SK-N-SH (cell line): ENCODE measurements around the gene CNST. TPM values are rescaled to one million over a fixed set of nuclear protein-coding genes. Genes with fewer than 3 reads are reported as not detected.

ENCODE experiments used
- CTCF ChIA-PET: fragments of 300-600, 350-600 bp; formaldehyde crosslinking; extraction: SDS; loops from one replicate; lab custom pipeline; 2021; lab: Yijun Ruan, JAX
- POLR2A ChIA-PET: fragments of 350-600 bp; sonication (Branson Sonifier 250); formaldehyde crosslinking; extraction: SDS; loops from one replicate; lab custom pipeline; 2020; ENCODE audit warnings: antibody characterized with exemption, inconsistent platforms; lab: Yijun Ruan, JAX
- DNase-seq: peaks from one replicate; pipeline ENCODE4 v3.0.0; 2012
- H2AFZ ChIP-seq: fragments of 200-600 bp; sonication (generic); 2 replicates; pipeline ENCODE4 v1.8.1; 2016; ENCODE audit warnings: antibody characterized with exemption, mild to moderate bottlenecking, low read depth
- H3F3A ChIP-seq: fragments of 200-600 bp; sonication (generic); replicated peaks from 2 replicates; pipeline ENCODE3; 2016; ENCODE audit warnings: antibody characterized with exemption, mild to moderate bottlenecking; ENCODE audit not compliant: insufficient read depth
- H3K27ac ChIP-seq, 2 experiments: fragments of 200-500 bp in 1 of 2; fragments of 200-600 bp in 1 of 2; sonication (Bioruptor generic) in 1 of 2; sonication (generic), shearing (Covaris generic) in 1 of 2; 2 replicates each; pipeline versions ENCODE4 v1.5.1 to v1.6.1; 2014 to 2016; ENCODE audit warnings: low read depth in 2 of 2, inconsistent platforms in 1 of 2, low read length in 1 of 2, mild to moderate bottlenecking in 1 of 2, mixed read lengths in 1 of 2
- H3K27me3 ChIP-seq: fragments of 200-600 bp; sonication (generic), shearing (Covaris generic); 2 replicates; pipeline ENCODE4 v1.6.1; 2016; ENCODE audit warnings: mixed run types; ENCODE audit not compliant: insufficient read depth
- H3K36me3 ChIP-seq, 2 experiments: fragments of 200-500 bp in 1 of 2; fragments of 200-600 bp in 1 of 2; sonication (Bioruptor generic) in 1 of 2; sonication (generic) in 1 of 2; replicated peaks in 1 of 2; 2 replicates each; pipeline versions ENCODE3 to v1.5.1; 2014 to 2016; ENCODE audit warnings: low read length in 1 of 2, mild to moderate bottlenecking in 1 of 2; ENCODE audit not compliant: insufficient read depth in 2 of 2, control insufficient read depth in 1 of 2
- H3K4me1 ChIP-seq, 2 experiments: fragments of 200-500 bp in 1 of 2; fragments of 200-600 bp in 1 of 2; sonication (Bioruptor generic) in 1 of 2; sonication (generic), shearing (Covaris generic) in 1 of 2; 2 replicates each; pipeline versions ENCODE4 v1.5.1 to v1.6.1; 2014 to 2016; ENCODE audit warnings: low read depth in 1 of 2, low read length in 1 of 2, mixed run types in 1 of 2; ENCODE audit not compliant: insufficient read depth in 2 of 2, control insufficient read depth in 1 of 2
- H3K4me2 ChIP-seq: fragments of 200-600 bp; sonication (generic), shearing (Covaris generic); 2 replicates; pipeline ENCODE4 v1.6.1; 2017; ENCODE audit warnings: mixed run types
- H3K4me3 ChIP-seq, 2 experiments: fragments of 200-500 bp in 1 of 2; fragments of 200-600 bp in 1 of 2; sonication (Bioruptor generic) in 1 of 2; sonication (generic), shearing (Covaris generic) in 1 of 2; 2 replicates each; pipeline versions ENCODE4 v1.5.1 to v1.8.1; 2014 to 2016; ENCODE audit warnings: low read depth in 2 of 2, inconsistent platforms in 1 of 2, low read length in 1 of 2, mild to moderate bottlenecking in 1 of 2, mixed read lengths in 1 of 2, moderate library complexity in 1 of 2
- H3K79me2 ChIP-seq: fragments of 200-600 bp; sonication (generic); 2 replicates; pipeline ENCODE4 v1.8.1; 2017; ENCODE audit warnings: mild to moderate bottlenecking; ENCODE audit not compliant: insufficient read depth
- H3K9ac ChIP-seq: fragments of 200-600 bp; sonication (generic); 2 replicates; pipeline ENCODE4 v1.6.1; 2017; ENCODE audit warnings: mixed run types
- H3K9me2 ChIP-seq: fragments of 200-600 bp; sonication (generic); 2 replicates; pipeline ENCODE4 v1.6.1; 2017; ENCODE audit warnings: mixed run types
- H3K9me3 ChIP-seq: fragments of 200-600 bp; sonication (generic); 2 replicates; pipeline ENCODE4 v1.6.1; 2017; ENCODE audit warnings: mixed run types, mild to moderate bottlenecking, moderate library complexity
- H4K20me1 ChIP-seq: fragments of 200-600 bp; sonication (generic); 2 replicates; pipeline ENCODE4 v1.6.1; 2017; ENCODE audit warnings: mild to moderate bottlenecking, mixed run types; ENCODE audit not compliant: insufficient read depth
- CHD2 ChIP-seq: fragments of 150-350 bp; IDR thresholded peaks from 2 replicates; pipeline ENCODE4 v1.6.1; 2018; ENCODE audit warnings: low read length; ENCODE audit not compliant: partially characterized antibody
- ELF1 ChIP-seq: IDR thresholded peaks from 2 replicates; pipeline ENCODE4 v1.4.0; 2012
- EP300 ChIP-seq, 2 experiments: IDR thresholded peaks; 2 replicates each; pipeline versions ENCODE4 v1.4.0 to v1.6.1; 2012; ENCODE audit warnings: borderline replicate concordance in 1 of 2, low read depth in 1 of 2, low read length in 1 of 2
- FOXM1 ChIP-seq: IDR thresholded peaks from 2 replicates; pipeline ENCODE4 v1.4.0; 2012; ENCODE audit warnings: low read depth, mild to moderate bottlenecking
- MAX ChIP-seq: IDR thresholded peaks from 2 replicates; pipeline ENCODE4 v1.4.0; 2012; ENCODE audit warnings: low read depth
- MEF2A ChIP-seq: IDR thresholded peaks from 2 replicates; pipeline ENCODE4 v1.4.0; 2012; ENCODE audit warnings: low read depth, borderline replicate concordance
- NFIC ChIP-seq: IDR thresholded peaks from 2 replicates; pipeline ENCODE4 v1.4.0; 2012; ENCODE audit warnings: borderline replicate concordance
- POLR2AphosphoS5 ChIP-seq: IDR thresholded peaks from 2 replicates; pipeline ENCODE4 v1.6.1; 2012; ENCODE audit warnings: low read depth, low read length
- RAD21 ChIP-seq: IDR thresholded peaks from 2 replicates; pipeline ENCODE4 v1.6.1; 2012; ENCODE audit warnings: mild to moderate bottlenecking, low read length
- RCOR1 ChIP-seq: fragments of 150-350 bp; IDR thresholded peaks from 2 replicates; pipeline ENCODE4 v1.6.1; 2017; ENCODE audit warnings: antibody characterized with exemption, low read length
- REST ChIP-seq: IDR thresholded peaks from 2 replicates; pipeline ENCODE4 v1.6.1; 2012; ENCODE audit warnings: mild to moderate bottlenecking, low read depth, low read length, moderate library complexity
- RFX5 ChIP-seq: IDR thresholded peaks from 2 replicates; pipeline ENCODE4 v1.6.1; 2012; ENCODE audit warnings: mild to moderate bottlenecking, improper control_type of control experiment, low read length
- RXRA ChIP-seq: IDR thresholded peaks from 2 replicates; pipeline ENCODE4 v1.4.0; 2012; ENCODE audit warnings: low read depth, mild to moderate bottlenecking, borderline replicate concordance
- SMC3 ChIP-seq: IDR thresholded peaks from 2 replicates; pipeline ENCODE4 v1.6.1; 2012; ENCODE audit warnings: low read depth, low read length, improper control_type of control experiment
- TAF1 ChIP-seq: IDR thresholded peaks from 2 replicates; pipeline ENCODE4 v1.6.1; 2012; ENCODE audit warnings: low read depth, mild to moderate bottlenecking, low read length, moderate library complexity, borderline replicate concordance
- TCF12 ChIP-seq: IDR thresholded peaks from 2 replicates; pipeline ENCODE4 v1.4.0; 2012
- TEAD4 ChIP-seq: IDR thresholded peaks from 2 replicates; pipeline ENCODE4 v1.4.0; 2012; ENCODE audit warnings: mild to moderate bottlenecking, borderline replicate concordance; ENCODE audit not compliant: insufficient read depth
- USF1 ChIP-seq: IDR thresholded peaks from 2 replicates; pipeline ENCODE4 v1.4.0; 2012; ENCODE audit warnings: low read depth, borderline replicate concordance
- WGBS: methylation state at CpG from one replicate; pipeline ENCODE4 v1.1.6; 2017; ENCODE audit warnings: low lambda C conversion rate; 5-methylcytosine and 5-hydroxymethylcytosine counted together
- polyA plus RNA-seq, 3 experiments: library from polyadenylated mRNA; depleted of rRNA; stranded (reverse); fragments of >200 nt; gene quantifications; 2 replicates each; pipeline ENCODE4 v1.2.3, GENCODE V29; 2012
- TF ChIP-seq, protein P1 (sequence below): IDR thresholded peaks from 2 replicates; pipeline ENCODE4; 2012
- TF ChIP-seq, protein P2 (sequence below): fragments of 200-600 bp; sonication (generic); IDR thresholded peaks from 2 replicates; pipeline ENCODE4 v1.6.1; 2017; ENCODE audit warnings: antibody characterized with exemption, mild to moderate bottlenecking, moderate library complexity
- TF ChIP-seq, protein P3 (sequence below): fragments of 150-350 bp; IDR thresholded peaks from 2 replicates; pipeline ENCODE4 v1.6.1; 2016; ENCODE audit warnings: mild to moderate bottlenecking, low read depth, low read length

Gene CNST
- polyA plus RNA-seq, 1 of the 3 experiments (the other 2 are of a cell fraction) = 21.7 TPM

DNA sequence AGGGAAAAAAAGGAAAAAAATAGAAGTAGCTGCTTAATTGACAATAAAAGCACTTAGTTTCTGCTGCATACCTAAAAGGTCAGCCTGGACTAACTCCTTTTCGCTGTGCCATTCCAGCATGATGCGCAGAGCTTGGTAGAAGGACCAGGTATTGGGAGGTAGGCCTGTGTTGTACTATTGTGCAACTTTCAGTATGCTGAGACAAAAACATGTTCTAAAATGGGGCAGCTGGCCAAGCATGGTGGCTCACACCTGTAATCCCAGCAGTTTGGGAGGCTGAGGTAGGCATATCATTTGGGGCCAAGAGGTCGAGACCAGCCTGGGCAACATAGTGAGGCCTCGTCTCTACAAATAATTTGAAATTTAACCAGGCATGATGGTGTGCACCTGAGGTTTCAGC is 142.9 kb downstream of the CNST start (continued):
- TF ChIP-seq SMC3 (no peak), RFX5 (no peak), NFIC (no peak)
- TF ChIP-seq, protein P1, sequence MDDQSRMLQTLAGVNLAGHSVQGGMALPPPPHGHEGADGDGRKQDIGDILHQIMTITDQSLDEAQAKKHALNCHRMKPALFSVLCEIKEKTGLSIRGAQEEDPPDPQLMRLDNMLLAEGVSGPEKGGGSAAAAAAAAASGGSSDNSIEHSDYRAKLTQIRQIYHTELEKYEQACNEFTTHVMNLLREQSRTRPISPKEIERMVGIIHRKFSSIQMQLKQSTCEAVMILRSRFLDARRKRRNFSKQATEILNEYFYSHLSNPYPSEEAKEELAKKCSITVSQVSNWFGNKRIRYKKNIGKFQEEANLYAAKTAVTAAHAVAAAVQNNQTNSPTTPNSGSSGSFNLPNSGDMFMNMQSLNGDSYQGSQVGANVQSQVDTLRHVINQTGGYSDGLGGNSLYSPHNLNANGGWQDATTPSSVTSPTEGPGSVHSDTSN = no peak

- Histone ChIP-seq H4K20me1 (no peaks in the 10 kb centered on the region), H3K9me2 (no peaks in the 10 kb centered on the region), H3K4me3 (no peak overlapping the region), H3K36me3 (no peaks in the 10 kb centered on the region), H3K9ac (no peak overlapping the region), H3K4me1 (0 out of 4 replicates have a peak, but pooled peaks cover 0 to 3% of the 10 kb centered on the region in 2 experiments), H3K4me2 (no peak overlapping the region), H3F3A (peaks cover 12% of the 10 kb centered on the region), H3K79me2 (no peaks in the 10 kb centered on the region)
- ChIA-PET POLR2A (no interaction called here), CTCF (interaction anchor here (1.0 to 1.7 kb wide), 2 partner anchors 14 to 29 kb away, joined by 3 read pairs; no protein-coding TSS in a partner anchor)
- WGBS = 22% methylated on average over 2 of the region's 2 CpGs
- TF ChIP-seq, protein P1 = no peak
- TF ChIP-seq MAX (no peak), POLR2AphosphoS5 (no peak), TCF12 (no peak), RAD21 (no peak), MEF2A (no peak), ELF1 (no peak), EP300 (IDR thresholded peaks at IDR 0.05; ENCODE audit: borderline replicate concordance in 1 of 2, low read depth in 1 of 2, low read length in 1 of 2) (no peak), RCOR1 (no peak), RFX5 (no peak), TEAD4 (no peak), RXRA (no peak), TAF1 (no peak), NFIC (no peak), REST (no peak), CHD2 (no peak), USF1 (no peak), FOXM1 (no peak)
- TF ChIP-seq, protein P2, sequence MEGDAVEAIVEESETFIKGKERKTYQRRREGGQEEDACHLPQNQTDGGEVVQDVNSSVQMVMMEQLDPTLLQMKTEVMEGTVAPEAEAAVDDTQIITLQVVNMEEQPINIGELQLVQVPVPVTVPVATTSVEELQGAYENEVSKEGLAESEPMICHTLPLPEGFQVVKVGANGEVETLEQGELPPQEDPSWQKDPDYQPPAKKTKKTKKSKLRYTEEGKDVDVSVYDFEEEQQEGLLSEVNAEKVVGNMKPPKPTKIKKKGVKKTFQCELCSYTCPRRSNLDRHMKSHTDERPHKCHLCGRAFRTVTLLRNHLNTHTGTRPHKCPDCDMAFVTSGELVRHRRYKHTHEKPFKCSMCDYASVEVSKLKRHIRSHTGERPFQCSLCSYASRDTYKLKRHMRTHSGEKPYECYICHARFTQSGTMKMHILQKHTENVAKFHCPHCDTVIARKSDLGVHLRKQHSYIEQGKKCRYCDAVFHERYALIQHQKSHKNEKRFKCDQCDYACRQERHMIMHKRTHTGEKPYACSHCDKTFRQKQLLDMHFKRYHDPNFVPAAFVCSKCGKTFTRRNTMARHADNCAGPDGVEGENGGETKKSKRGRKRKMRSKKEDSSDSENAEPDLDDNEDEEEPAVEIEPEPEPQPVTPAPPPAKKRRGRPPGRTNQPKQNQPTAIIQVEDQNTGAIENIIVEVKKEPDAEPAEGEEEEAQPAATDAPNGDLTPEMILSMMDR = no peak
- TF ChIP-seq, protein P3, sequence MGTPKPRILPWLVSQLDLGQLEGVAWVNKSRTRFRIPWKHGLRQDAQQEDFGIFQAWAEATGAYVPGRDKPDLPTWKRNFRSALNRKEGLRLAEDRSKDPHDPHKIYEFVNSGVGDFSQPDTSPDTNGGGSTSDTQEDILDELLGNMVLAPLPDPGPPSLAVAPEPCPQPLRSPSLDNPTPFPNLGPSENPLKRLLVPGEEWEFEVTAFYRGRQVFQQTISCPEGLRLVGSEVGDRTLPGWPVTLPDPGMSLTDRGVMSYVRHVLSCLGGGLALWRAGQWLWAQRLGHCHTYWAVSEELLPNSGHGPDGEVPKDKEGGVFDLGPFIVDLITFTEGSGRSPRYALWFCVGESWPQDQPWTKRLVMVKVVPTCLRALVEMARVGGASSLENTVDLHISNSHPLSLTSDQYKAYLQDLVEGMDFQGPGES = no peak
- TF ChIP-seq, all 33 proteins: peak for 0
- Histone ChIP-seq H2AFZ (no peak overlapping the region), H3K27me3 (no peaks in the 10 kb centered on the region; the same call in 1 of the 2 replicates), H3K27ac (no peak overlapping the region), H3K9me3 (no peaks in the 10 kb centered on the region)
- no peak for DNase-seq
Observed at GRCh38 chr1:246709835-246710234, 143.6 kb downstream of the CNST start.
